CD4-positive, alpha-beta T cell treated with Interleukin-4 for 4 hours (primary cell): ENCODE results near the gene CUZD1.
"Not testable (repeated sequence)": the region's sequence is repeated elsewhere in the genome, so short reads cannot be mapped to it uniquely, and the experiment has no call there.

Experiments used
- DNase-seq: peaks from one replicate; pipeline ENCODE4 v3.0.0-alpha.2; 2020

The CUZD1 gene, protein sequence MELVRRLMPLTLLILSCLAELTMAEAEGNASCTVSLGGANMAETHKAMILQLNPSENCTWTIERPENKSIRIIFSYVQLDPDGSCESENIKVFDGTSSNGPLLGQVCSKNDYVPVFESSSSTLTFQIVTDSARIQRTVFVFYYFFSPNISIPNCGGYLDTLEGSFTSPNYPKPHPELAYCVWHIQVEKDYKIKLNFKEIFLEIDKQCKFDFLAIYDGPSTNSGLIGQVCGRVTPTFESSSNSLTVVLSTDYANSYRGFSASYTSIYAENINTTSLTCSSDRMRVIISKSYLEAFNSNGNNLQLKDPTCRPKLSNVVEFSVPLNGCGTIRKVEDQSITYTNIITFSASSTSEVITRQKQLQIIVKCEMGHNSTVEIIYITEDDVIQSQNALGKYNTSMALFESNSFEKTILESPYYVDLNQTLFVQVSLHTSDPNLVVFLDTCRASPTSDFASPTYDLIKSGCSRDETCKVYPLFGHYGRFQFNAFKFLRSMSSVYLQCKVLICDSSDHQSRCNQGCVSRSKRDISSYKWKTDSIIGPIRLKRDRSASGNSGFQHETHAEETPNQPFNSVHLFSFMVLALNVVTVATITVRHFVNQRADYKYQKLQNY

DNA sequence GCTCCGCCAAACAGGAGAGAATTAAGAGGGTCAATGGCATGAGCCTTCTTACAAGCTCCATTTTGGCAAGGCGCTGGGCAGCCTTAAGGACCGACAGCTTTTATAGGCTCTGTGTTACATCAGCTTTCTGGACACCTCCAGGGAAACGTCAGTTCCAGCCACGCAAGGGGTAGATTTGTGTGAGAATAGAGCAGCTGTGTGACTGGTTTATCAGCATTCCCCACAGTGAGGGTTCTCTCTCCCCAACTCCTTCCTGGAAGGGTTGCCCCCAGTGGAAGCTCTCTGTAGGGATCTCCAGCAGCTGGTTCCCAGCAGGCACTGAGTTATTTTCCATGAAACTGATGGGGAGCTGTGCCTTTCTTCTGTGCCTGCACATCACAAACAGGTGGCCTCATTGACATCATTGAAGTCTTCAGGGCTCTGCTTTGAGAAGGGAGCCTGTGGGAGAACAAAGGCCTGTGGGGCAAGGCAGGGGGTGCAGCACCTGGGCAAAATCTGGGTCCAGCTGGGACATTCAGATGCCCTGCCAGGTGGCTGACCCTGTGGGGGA is at the start of gene CUZD1:
TSS of gene CUZD1 (minus strand) at position 75 of the 550 bp plus-strand sequence. CDS start at position 61, 14 bp downstream.
- DNase-seq = no peak

DNA sequence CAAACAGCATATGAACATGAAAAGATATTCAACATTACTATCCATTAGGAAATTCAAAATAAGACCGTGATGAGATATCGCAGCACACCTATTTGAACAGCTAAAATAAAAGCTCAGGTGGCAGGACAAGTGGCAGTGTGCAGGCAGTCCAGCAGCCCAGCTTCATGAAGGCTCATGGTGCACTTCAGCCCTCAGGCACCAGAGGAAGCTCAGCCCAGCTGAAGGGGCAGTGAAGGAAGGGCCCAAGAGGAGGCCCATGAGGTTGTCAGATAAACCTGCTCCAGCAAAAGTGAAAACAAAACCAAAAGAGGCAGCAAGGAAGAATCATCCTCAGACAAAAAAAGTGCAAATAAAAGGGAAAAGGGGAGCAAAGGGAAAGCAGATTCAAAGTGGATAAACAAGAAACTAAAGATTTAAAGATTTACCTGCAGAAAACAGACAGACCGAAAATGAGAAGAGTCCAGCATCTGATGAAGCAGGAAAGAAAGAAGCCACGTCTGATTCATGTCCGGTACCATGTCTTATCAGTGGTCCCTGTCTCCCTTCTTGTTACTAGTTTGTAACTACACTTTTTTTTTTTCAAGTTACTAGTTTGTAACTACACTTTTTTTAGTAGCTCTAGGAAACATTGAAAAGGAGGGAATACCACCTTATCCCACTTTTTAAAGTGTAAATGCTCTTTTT is 48.7 kb upstream of the CUZD1 start:
- no peak for DNase-seq

DNA sequence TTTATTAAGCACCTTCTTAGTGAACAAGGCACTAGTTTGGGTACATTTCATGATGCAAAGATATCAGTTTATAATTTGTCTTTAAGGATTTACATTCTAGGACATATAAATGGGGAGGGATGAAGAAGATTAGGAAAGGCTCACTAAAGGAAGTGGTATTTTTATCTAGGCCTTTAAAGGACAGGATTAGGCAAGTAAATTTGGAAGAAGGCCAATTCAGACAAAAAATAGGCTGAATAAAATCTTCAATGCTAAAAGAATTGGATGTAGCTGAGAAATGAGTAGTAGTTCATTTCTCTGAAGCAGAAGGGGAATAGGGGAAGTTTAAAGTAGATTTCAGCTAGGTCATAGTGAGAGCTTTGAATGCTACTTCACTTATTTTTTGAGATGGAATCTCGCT is 38.5 kb upstream of the CUZD1 start:
- no peak for DNase-seq

DNA sequence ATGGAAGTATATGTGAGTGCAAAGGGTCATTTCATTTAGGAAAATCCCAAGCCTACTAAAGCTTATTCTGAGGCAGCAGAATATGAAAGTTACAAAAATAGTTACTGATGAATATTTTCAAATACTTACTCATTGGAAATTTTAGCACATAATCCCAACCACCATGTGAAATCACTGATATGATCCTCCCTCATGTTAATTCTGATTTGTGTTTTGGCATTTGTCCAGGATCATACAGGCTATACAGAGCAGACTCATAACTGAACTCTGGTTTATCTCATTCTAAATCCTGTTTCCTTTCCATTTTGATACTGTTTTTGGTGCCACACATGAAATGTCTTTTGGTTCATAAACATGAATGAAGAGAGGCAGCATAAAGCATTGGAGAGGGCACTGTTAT is 37.1 kb upstream of the CUZD1 start:
- no peak for DNase-seq

DNA sequence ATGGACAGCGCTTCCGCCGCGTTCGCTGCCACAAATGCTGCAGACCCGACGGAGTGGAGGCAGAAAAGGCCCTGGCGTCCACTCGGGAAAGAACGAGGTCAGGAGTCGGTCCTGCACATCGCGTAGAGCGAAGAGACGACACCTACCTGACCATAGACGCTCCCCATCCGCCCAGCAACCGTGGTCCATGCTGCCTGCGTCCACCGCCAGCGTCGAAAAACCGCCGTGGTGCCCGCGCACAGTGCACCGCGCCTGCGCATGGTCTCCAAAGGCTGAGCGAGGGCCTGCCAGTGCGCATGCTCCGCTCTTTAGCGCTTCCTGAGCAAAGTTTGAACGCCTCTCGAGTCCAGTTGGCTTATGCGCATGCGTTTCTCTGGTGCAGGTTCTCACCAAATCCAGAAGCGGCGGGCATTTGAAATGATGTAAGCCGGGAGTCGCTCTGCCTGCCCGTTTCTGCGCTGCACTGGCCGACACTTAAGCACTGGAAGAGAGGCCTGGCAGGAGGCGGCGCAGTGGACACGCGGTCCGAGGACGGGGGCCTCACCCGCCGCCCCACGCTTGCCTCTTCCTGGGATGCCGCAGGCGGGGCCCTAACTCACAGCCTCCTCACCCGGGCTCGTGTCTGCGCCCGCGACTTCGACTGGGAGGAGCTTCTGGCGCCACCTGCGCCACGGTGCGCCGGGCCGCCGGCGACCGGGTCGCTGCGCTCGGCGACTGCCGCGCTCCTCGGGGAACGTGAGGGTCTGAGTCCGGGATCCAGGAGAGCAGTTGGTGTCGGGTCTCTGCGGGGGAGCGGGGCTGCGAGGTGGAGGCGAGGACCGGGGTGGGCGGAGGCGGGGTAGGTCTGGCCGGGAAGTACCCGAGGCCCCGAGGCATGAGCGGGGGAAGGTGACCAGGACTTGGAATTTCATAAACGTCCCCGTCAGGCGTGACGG is 33.9 kb upstream of the CUZD1 start, which contains the start of gene FAM24B:
TSS of gene FAM24B (minus strand) at position 243 of the 935 bp plus-strand sequence. CDS start 29,066 bp downstream, outside the sequence.
- peak; percentile 96 for DNase-seq

DNA sequence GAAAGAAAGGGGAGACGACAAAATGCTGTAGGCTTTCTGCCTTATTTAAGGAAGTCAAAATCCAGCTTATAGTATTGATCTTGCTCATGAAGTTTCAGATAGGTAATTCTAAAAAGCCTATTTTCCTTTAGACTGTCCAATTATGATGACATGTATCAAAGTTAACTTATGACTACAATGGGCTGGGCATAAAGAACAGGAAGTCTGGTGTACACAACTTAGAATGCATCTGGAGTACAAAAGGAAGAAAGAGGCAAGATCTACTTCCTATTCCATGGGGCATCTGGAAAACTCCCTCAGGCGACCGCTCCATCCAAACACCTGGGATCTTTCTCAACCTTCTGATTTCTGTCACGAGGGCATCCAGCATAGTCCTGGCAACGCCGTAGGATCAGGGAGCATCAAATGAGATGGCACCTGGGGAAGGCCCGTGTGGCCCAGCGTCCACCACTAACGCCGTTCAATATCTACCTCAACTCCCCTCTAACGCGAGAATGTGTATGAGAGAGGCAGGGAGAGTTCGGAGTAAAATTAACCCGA is 33.2 kb upstream of the CUZD1 start:
- peak; percentile 21 for DNase-seq

DNA sequence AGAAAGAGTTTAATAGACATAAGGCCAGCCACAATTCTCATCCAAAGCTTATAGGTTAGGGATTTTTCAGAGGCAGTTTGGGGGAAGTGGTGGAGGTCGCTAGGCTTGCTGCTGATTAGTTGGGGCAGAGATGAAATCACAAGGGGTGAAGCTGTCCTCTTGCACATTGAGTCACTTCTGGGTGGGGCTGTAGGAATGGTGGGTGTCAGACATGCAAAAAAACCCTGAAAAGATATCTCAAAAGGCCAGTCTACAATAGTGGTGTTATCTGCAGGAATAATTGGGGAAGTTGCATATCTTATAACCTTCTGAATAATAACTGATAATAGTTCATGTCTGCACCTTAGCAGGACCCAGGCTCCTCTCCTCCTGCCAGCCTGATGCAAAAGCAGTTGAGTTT is 31.6 kb upstream of the CUZD1 start:
- no peak for DNase-seq

DNA sequence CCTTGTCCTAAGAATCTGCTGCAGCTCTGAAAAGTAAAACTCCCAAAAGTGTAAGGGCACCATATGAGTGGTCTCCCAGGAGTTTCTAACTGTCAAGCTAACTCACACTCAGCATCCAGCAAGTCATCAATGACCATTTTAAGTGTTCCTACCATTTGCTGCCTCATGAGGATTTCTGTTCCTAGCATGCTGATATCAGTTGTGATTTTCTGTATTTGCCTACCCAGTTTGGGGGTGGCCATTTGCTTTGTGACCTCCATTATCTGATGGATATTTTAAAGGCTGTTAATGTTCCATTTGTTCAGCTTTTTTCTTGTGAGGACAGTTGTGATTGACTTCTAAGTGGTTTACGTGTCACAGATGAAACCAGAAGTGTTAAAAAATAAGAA is 30.8 kb upstream of the CUZD1 start:
- no peak for DNase-seq

DNA sequence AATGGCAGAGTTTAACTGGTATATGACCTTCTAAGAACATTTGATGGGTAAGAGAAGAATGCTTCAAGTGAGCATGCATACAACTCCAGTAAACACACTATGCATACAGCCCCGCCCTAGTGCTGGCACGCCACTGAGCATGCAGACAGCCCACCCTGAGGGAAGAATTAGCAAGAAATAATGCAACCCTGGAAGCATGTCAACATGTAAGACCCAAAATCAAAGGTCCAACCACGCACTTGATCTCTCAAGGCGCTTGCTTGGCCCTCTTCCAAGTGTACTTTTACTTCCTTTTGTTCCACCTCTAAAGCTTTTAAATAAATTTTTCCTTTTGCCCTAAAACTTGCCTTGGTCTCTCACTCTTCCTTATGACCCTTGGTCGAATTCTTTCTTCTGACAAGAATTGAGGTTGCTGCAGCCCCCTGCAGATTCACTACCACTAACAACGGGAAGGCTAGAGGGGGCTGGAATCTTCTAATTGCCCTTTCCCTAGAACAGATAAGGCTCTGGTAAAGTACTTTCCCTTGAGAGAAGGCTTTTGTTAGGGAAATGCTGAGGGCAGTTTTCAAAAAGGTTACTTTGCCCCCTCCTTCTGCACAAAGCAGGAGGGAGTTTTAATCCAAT is 30.3 kb upstream of the CUZD1 start:
- DNase-seq = no peak

DNA sequence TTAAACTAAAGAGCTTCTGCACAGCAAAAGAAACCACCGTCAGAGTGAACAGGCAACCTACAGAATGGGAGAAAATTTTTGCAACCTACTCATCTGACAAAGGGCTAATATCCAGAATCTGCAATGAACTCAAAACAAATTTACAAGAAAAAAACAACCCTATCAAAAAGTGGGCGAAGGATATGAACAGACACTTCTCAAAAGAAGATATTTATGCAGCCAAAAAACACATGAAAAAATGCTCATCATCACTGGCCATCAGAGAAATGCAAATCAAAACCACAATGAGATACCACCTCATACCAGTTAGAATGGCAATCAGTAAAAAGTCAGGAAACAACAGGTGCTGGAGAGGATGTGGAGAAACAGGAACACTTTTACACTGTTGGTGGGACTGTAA is 26.3 kb upstream of the CUZD1 start:
- DNase-seq = not testable (repeated sequence)

DNA sequence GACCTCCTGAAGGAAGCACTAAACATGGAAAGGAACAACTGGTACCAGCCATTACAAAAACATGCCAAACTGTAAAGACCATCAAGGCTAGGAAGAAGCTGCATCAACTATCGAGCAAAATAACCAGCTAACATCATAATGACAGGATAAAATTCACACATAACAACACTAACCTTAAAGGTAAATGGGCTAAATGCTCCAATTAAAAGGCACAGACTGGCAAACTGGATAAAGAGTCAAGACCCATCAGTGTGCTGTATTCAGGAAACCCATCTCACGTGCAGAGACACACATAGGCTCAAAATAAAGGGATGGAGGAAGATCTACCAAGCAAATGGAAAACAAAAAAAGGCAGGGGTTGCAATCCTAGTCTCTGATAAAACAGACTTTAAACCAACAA is 23.1 kb upstream of the CUZD1 start:
- not testable (repeated sequence) for DNase-seq

DNA sequence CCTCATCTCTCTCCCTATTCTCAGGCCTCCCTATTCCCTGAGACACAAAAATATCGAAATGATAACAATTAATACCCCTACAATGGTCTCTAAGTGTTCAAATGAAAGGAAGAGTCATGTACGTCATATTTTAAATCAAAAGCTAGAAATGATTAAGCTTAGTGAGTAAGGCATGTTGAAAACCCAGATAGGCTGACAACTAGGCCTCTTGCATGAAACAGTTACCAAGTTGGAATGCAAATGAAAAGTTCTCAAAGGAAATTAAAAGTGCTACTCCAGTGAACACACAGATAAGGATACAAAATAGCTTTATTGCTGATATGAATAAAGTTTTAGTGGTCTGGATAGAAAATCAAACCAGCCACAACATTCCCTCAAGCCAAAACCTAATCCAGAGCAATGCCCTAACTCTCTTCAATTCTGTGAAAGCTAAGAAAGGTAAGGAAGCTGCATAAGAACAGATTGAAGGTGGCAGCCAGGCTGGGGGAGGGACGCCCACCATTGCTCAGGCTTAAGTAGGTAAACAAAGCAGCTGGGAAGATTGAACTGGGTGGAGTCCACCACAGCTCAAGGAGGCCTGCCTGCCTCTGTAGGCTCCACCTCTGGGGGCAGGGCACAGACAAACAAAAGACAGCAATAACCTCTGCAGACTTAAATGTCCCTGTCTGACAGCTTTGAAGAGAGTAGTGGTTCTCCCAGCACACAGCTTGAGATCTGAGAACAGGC is 21.3 kb upstream of the CUZD1 start:
- DNase-seq = not testable (repeated sequence)

DNA sequence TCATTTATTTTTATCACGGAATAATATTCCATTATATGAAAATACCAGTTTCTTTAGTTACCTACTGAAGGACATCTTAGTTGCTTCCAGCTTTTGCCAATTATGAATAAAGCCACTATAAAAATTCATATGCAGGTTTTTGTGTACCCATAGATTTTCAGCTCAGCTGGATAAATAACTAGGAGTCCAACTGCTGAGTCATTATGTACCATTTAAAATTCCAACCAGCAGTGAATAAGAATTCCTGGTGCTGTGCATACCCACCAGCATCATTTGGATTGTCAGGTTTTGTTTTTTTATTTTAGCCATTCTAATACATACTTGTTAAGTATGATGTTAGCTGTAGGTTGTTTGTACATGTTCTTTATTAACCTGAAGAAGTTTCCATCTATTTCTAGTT is 19.2 kb upstream of the CUZD1 start:
- no peak for DNase-seq

DNA sequence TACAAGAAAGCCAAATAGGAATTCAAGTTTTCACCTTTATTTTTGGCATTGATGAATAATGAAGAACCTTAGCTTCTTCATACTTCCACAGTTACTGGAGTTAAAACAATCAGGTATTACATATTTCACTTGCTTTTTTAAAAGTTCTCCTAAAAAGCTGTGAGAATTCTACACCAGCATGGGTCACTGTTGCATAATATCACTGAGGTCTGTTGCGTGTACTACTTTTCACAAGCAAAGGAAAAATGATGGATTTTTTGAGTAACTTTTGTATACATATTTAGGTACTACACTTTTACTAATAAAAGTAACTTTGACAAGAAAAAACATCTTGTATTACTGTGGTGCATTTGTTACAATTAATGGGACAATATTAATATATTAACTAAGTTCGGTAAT is 18.5 kb upstream of the CUZD1 start:
- DNase-seq = no peak

DNA sequence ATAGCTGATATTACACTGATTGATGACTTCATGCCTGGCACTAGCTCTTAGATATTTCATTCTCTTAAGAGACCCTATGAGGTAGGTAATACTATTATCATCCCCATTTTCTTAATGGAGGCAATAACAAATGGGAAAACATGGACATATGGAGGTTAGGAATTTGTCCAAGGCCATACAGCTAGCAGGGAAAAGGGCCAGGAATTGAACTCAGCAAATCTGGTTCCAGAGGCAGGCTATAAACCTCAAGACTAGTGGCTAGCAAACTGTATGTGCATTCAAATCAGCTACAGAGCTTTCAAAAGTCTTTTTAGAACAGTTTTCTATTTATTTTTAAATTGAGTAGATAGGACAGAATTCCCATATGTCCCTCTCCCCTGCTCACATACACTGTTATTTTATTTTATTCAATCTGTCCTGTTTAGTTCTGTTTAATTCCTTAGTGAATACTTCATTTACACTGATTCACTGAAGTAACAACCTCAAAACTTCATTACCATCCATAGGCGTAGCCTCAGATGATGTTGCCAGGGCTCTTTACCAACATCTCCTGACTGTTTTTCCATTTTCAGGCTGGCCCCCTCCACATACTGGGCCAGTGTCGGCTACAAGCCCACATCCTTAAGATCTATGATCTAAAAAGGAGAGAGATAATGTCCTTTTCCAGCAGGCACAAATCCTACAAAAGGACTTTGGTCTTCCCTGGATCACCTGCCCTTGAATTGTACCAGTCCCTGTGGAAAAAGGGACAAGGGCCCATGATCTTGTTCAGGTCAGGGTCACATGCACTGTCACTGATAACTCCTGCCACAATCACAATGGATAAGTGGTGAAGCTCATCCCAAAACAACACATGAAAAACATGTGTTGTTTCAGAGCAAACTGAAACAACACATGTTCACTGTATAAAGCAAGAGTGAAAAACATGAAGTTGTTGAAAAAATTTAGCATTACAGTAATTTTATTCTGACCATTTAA is 17.8 kb upstream of the CUZD1 start:
- DNase-seq = no peak

DNA sequence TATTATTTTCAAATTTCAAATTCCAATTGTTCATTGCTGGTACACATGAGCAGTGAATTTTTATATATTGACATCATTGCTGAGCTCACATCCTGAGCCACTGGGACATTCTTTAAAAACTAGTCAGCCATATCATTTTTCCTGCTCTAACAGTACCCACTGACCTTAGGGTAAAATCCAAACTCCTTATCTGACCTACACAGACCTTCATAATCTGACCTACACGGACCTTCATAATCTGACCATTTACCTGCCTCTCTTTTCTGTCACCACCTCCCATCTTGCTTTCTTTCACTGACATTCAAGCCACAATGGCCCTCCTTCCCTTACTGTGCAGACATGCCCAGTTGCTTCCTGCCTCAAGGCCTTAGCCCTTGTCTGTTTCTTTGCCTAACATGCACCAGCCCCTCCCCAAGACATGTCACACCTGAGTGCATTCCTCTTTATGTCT is 16.1 kb upstream of the CUZD1 start:
- no peak for DNase-seq

DNA sequence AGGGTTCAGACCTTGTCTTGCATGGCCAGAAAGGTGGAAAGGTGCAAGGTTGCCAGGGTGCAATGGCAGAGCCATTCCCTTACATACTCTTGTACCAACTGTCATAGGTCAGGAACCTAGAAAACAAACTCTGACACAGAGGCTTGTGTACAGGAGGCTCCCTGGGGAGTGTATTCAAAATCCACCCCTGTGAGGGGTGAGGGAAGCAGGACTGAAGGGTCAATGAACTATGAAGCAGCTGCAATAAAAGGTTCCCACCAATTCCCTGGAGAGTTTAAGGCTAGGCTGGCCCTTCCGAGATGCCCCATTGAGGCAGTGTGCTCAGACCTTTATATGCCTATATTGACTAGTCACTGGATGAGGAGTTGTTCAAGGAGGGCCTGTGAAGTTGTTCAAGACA is 13.9 kb upstream of the CUZD1 start:
- DNase-seq = no peak

DNA sequence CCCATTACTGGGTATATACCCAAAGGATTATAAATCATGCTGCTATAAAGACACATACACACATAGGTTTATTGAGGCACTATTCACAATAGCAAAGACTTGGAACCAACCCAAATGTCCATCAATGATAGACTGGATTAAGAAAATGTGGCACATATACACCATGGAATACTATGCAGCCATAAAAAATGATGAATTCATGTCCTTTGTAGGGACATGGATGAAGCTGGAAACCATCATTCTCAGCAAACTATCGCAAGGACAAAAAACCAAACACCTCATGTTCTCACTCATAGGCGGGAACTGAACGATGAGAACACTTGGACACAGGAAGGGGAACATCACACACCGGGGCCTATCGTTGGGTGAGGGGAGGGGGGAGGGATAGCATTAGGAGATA is 12.4 kb upstream of the CUZD1 start:
- not testable (repeated sequence) for DNase-seq

DNA sequence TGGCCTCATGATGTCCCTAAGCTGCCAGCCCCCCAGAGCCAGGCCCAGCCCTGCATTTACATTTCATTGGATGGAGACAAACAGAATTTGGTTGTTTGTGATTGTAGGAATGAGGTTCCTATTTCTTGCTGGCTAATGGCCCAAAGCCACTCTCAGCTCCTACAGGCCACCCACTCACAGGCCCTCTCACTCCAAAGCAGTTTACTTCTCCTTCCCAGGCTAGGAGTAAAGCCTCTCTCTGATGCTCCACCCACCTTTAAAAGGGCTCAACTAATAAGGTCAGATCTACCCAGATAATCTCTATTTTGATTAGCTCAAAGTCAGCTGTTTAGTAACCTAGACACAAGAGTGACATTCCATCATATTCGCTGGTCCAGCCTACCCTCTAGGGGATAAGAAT is 11.2 kb upstream of the CUZD1 start:
- no peak for DNase-seq

DNA sequence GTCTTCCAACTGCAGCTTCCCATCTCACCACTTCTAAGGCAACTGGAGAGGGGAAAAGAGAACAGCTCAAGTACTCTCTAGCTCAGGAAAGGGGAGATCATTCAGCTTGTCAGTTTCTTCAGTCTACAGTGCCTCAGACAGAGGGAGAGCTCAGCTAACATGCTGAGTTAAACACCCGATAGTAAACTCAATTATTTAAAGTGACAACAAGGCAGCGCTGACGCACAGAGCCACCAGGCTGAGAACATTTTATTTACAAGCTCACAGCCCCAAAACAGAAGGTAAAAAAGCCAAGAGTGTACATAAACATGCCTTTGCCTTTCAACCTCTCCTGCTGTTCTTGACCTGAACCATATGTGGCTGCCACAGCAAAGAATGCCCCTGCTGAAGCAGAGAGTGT is 10.1 kb upstream of the CUZD1 start:
- no peak for DNase-seq
